ENCODE data around the gene KRABD2.

Gene KRABD2

DNA sequence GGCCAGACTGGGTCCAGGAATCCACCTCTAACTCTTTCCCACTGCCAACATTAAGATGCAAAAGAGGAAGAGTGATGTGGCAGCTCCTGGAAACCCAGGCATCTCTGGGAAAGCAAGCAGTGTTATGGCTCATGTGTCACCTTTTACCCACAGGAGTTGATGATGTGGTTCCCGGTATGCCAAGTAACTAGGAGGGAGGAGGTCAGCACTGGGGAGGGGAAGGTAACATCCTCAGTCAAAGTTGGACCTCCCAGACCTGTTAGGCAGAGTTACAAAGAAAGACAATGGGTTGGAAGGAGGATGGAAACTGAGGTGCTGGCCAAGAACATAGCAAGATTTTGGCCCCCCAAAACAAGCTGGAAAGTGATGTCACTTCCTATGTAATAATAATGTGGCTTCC is 11.4 kb downstream of the KRABD2 start:
- H2AFZ ChIP-seq (ENCODE audit: control insufficient read depth, low read length): no peak overlapping the region
- H3K9me1 ChIP-seq (ENCODE audit: control insufficient read depth, extremely low read depth, insufficient read depth, low read length): no peaks in the 10 kb centered on the region
- no peaks in the 10 kb centered on the region for H3K27me3 ChIP-seq (ENCODE audit: control insufficient read depth, extremely low read depth, insufficient read depth, low read length)
- no peaks in the 10 kb centered on the region for H3K4me1 ChIP-seq (ENCODE audit: control insufficient read depth, extremely low read depth, insufficient read depth, low read length)
- peaks cover 0 to 2% of the 10 kb centered on the region in 2 experiments for H3K36me3 ChIP-seq (ENCODE audit: control insufficient read depth in 2 of 2, extremely low read depth in 1 of 2, insufficient read depth in 2 of 2, low read length in 2 of 2)
- no peak for TF ChIP-seq EZH2 (IDR thresholded peaks at IDR 0.05; ENCODE audit: low read length)
- TF ChIP-seq, protein P1, sequence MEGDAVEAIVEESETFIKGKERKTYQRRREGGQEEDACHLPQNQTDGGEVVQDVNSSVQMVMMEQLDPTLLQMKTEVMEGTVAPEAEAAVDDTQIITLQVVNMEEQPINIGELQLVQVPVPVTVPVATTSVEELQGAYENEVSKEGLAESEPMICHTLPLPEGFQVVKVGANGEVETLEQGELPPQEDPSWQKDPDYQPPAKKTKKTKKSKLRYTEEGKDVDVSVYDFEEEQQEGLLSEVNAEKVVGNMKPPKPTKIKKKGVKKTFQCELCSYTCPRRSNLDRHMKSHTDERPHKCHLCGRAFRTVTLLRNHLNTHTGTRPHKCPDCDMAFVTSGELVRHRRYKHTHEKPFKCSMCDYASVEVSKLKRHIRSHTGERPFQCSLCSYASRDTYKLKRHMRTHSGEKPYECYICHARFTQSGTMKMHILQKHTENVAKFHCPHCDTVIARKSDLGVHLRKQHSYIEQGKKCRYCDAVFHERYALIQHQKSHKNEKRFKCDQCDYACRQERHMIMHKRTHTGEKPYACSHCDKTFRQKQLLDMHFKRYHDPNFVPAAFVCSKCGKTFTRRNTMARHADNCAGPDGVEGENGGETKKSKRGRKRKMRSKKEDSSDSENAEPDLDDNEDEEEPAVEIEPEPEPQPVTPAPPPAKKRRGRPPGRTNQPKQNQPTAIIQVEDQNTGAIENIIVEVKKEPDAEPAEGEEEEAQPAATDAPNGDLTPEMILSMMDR (optimal IDR thresholded peaks at IDR 0.05 in 1 of 3, IDR thresholded peaks at IDR 0.05 in 1 of 3, conservative IDR thresholded peaks at IDR 0.05 in 1 of 3; ENCODE audit: extremely low read depth in 1 of 3, insufficient read depth in 2 of 3, low read length in 3 of 3): no peak
- H3K9ac ChIP-seq (ENCODE audit: control insufficient read depth, extremely low read depth, insufficient read depth, low read length): no peak overlapping the region
- H3K27ac ChIP-seq (ENCODE audit: control insufficient read depth, insufficient read depth, low read length): no peak overlapping the region
- no peak overlapping the region for H3K4me2 ChIP-seq (ENCODE audit: control insufficient read depth, extremely low read depth, insufficient read depth, low read depth, low read length)
- H3K79me2 ChIP-seq (ENCODE audit: control insufficient read depth, insufficient read depth, low read length): no peaks in the 10 kb centered on the region
- no peak for FAIRE-seq
- DNase-seq (ENCODE audit: low read depth, low spot score): no peak
- no peaks in the 10 kb centered on the region for H4K20me1 ChIP-seq (ENCODE audit: control insufficient read depth, extremely low read depth, insufficient read depth, low read length)
- H3K9me3 ChIP-seq (ENCODE audit: control insufficient read depth, low read depth, low read length): no peaks in the 10 kb centered on the region
- dilution Hi-C loops (cut with MboI; ENCODE audit: extremely low pct_ligation_motif_present, low sequenced_read_pairs): no loop called here
- no peak overlapping the region for H3K4me3 ChIP-seq (ENCODE audit: control insufficient read depth in 2 of 3, extremely low read depth in 1 of 3, insufficient read depth in 2 of 3, low read depth in 1 of 3, low read length in 3 of 3)

DNA sequence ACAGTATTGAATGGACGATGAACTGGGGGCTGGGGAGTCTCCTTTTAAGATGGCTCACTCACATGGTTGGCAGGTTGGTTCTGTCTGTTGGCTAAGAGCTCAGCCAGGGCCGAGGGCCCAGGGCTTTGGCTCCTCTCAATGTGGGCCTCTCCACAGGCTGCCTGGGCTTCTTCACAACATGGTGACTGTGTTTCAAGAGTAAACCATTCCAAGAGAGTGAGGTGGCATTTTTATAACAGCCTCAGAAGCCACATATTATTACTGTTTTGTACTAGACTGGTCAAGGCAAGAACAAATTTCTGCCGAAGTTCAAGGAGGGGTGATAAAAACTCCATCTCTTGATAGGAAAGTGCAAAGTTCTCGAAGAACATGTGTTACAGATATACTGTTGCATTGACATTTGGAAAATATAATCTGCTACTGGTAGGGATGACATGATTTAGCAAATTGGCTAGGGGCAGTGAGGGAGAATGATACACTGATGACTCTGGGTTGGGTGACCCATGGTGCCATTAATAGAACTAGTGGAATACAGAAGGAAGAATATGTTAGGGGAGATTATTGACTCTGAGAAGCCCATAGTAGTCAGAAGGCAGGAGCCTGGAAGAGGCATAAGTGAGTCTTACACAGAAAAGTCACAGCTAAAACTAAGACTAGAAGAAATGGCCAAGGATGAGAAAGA is 13.7 kb downstream of the KRABD2 start:
- H3K9me3 ChIP-seq (ENCODE audit: control insufficient read depth, low read depth, low read length): no peaks in the 10 kb centered on the region
- H3K36me3 ChIP-seq (ENCODE audit: control insufficient read depth in 2 of 2, extremely low read depth in 1 of 2, insufficient read depth in 2 of 2, low read length in 2 of 2): no peaks in the 10 kb centered on the region
- dilution Hi-C loops (cut with MboI; ENCODE audit: extremely low pct_ligation_motif_present, low sequenced_read_pairs): no loop called here
- H3K27me3 ChIP-seq (ENCODE audit: control insufficient read depth, extremely low read depth, insufficient read depth, low read length): no peaks in the 10 kb centered on the region
- no peak overlapping the region for H3K4me3 ChIP-seq (ENCODE audit: control insufficient read depth in 2 of 3, extremely low read depth in 1 of 3, insufficient read depth in 2 of 3, low read depth in 1 of 3, low read length in 3 of 3)
- H2AFZ ChIP-seq (ENCODE audit: control insufficient read depth, low read length): no peak overlapping the region
- no peaks in the 10 kb centered on the region for H3K79me2 ChIP-seq (ENCODE audit: control insufficient read depth, insufficient read depth, low read length)
- no peak for DNase-seq (ENCODE audit: low read depth, low spot score)
- H3K27ac ChIP-seq (ENCODE audit: control insufficient read depth, insufficient read depth, low read length): no peak overlapping the region
- H3K9me1 ChIP-seq (ENCODE audit: control insufficient read depth, extremely low read depth, insufficient read depth, low read length): no peaks in the 10 kb centered on the region
- H4K20me1 ChIP-seq (ENCODE audit: control insufficient read depth, extremely low read depth, insufficient read depth, low read length): no peaks in the 10 kb centered on the region
- no peak for FAIRE-seq
- TF ChIP-seq, protein P1 (optimal IDR thresholded peaks at IDR 0.05 in 1 of 3, IDR thresholded peaks at IDR 0.05 in 1 of 3, conservative IDR thresholded peaks at IDR 0.05 in 1 of 3; ENCODE audit: extremely low read depth in 1 of 3, insufficient read depth in 2 of 3, low read length in 3 of 3): no peak
- no peak for TF ChIP-seq EZH2 (IDR thresholded peaks at IDR 0.05; ENCODE audit: low read length)
- no peak overlapping the region for H3K4me2 ChIP-seq (ENCODE audit: control insufficient read depth, extremely low read depth, insufficient read depth, low read depth, low read length)
- no peaks in the 10 kb centered on the region for H3K4me1 ChIP-seq (ENCODE audit: control insufficient read depth, extremely low read depth, insufficient read depth, low read length)
- no peak overlapping the region for H3K9ac ChIP-seq (ENCODE audit: control insufficient read depth, extremely low read depth, insufficient read depth, low read length)
